HepG2 (cell line): Measurements from ENCODE around the gene NPHP3. TPM values are rescaled to one million over a fixed set of nuclear protein-coding genes. Genes with fewer than 3 reads are reported as not detected.
A peak's percentile ranks its signal among the peaks of the same experiment; 100 is the strongest.

ENCODE experiments used
- AKAP8 ChIP-seq: sonication (generic); formaldehyde crosslinking; IDR thresholded peaks from 2 replicates; pipeline ENCODE4 v1.5.1; 2020; ENCODE audit warnings: mild to moderate bottlenecking, missing genetic modification reagents
- ARID5B ChIP-seq: IDR thresholded peaks from 2 replicates; pipeline ENCODE4 v1.4.0; 2020; ENCODE audit warnings: mild to moderate bottlenecking, missing genetic modification reagents
- CEBPZ ChIP-seq: IDR thresholded peaks from 2 replicates; pipeline ENCODE4 v1.6.1; 2012; ENCODE audit warnings: low read length, improper control_type of control experiment
- EEA1 ChIP-seq: sonication (generic); formaldehyde crosslinking; IDR thresholded peaks from 2 replicates; pipeline ENCODE4 v1.5.1; 2020; ENCODE audit warnings: mild to moderate bottlenecking, missing genetic modification reagents, borderline replicate concordance
- GPN1 ChIP-seq: sonication (generic); formaldehyde crosslinking; IDR thresholded peaks from 2 replicates; pipeline ENCODE4 v1.5.1; 2020; ENCODE audit warnings: missing genetic modification reagents, borderline replicate concordance
- MEIS2 ChIP-seq: sonication (generic); formaldehyde crosslinking; IDR thresholded peaks from 2 replicates; pipeline ENCODE4 v1.9.0; 2021; ENCODE audit warnings: mild to moderate bottlenecking, missing genetic modification reagents
- POGZ ChIP-seq: sonication (generic); formaldehyde crosslinking; IDR thresholded peaks from 2 replicates; pipeline ENCODE4 v1.4.0; 2020; ENCODE audit warnings: mild to moderate bottlenecking, missing genetic modification reagents
- POLR2G ChIP-seq: fragments of 200-400 bp; formaldehyde crosslinking; IDR thresholded peaks from 2 replicates; pipeline ENCODE4 v1.6.1; 2018; ENCODE audit warnings: mild to moderate bottlenecking, low read depth, low read length, moderate library complexity
- REPIN1 ChIP-seq: sonication (generic); formaldehyde crosslinking; IDR thresholded peaks from 2 replicates; pipeline ENCODE4 v1.8.0; 2022; ENCODE audit warnings: missing genetic modification reagents, low read depth, mild to moderate bottlenecking, borderline replicate concordance
- TGIF2 ChIP-seq: IDR thresholded peaks from 2 replicates; pipeline ENCODE4 v1.6.1; 2016; ENCODE audit warnings: control low read depth, missing compliant biosample characterization
- ZBTB43 ChIP-seq: sonication (generic); formaldehyde crosslinking; conservative IDR thresholded peaks from 2 replicates; pipeline ENCODE4 v1.4.0; 2020; ENCODE audit warnings: missing genetic modification reagents
- ZMYM2 ChIP-seq: sonication (generic); formaldehyde crosslinking; IDR thresholded peaks from 2 replicates; pipeline ENCODE4 v1.8.0; 2022; ENCODE audit warnings: mild to moderate bottlenecking, missing genetic modification reagents
- ZNF24 ChIP-seq: fragments of 450-650 bp; IDR thresholded peaks from 2 replicates; pipeline ENCODE4 v1.6.1; 2017; ENCODE audit warnings: antibody characterized with exemption, mild to moderate bottlenecking
- ZNF280B ChIP-seq: sonication (generic); formaldehyde crosslinking; IDR thresholded peaks from 2 replicates; pipeline ENCODE4 v1.5.0; 2020; ENCODE audit warnings: missing genetic modification reagents, mild to moderate bottlenecking, borderline replicate concordance
- ZNF772 ChIP-seq: sonication (generic); formaldehyde crosslinking; IDR thresholded peaks from 2 replicates; pipeline ENCODE4 v1.5.0; 2020; ENCODE audit warnings: mild to moderate bottlenecking, missing genetic modification reagents
- ZNF878 ChIP-seq: sonication (generic); formaldehyde crosslinking; IDR thresholded peaks from 2 replicates; pipeline ENCODE4 v1.8.1; 2023; ENCODE audit warnings: mild to moderate bottlenecking, missing genetic modification reagents, moderate library complexity
- ZSCAN22 ChIP-seq: sonication (generic); formaldehyde crosslinking; IDR thresholded peaks from 2 replicates; pipeline ENCODE4 v1.4.0; 2020; ENCODE audit warnings: mild to moderate bottlenecking, missing genetic modification reagents
- ZSCAN5A ChIP-seq: sonication (generic); formaldehyde crosslinking; IDR thresholded peaks from 2 replicates; pipeline ENCODE4 v1.8.0; 2022; ENCODE audit warnings: mild to moderate bottlenecking, missing genetic modification reagents, borderline replicate concordance
- polyA plus RNA-seq, 8 experiments: library from polyadenylated mRNA; depleted of rRNA in 3 of 8; stranded (reverse) in 7 of 8; unstranded in 1 of 8; fragments of >200 nt; fragmentation: Illumina TruSeq in 4 of 8; extraction: Trizol in 4 of 8; gene quantifications; 2 replicates each; pipeline versions ENCODE4 v1.2.1 to v1.2.3, GENCODE V29; 2011 to 2016; ENCODE audit warnings: low read depth in 4 of 8, missing spikeins in 1 of 8, mixed read lengths in 1 of 8; ENCODE audit not compliant: insufficient read depth in 1 of 8
- total RNA-seq, 5 experiments: library from RNA; depleted of rRNA; stranded (reverse); fragments of >200 nt; fragmentation: Illumina TruSeq; extraction: Trizol; gene quantifications; 2 replicates each; pipeline ENCODE4 v1.2.3, GENCODE V29; 2016; ENCODE audit warnings: low read depth in 1 of 5

Gene NPHP3
- total and polyA plus RNA-seq, 2 of the 13 experiments (the other 11 are each of a cell fraction or from before 2014, with no cell fraction given), result 11.0 to 20.2 TPM

GRCh38 chr3:132721479-132722164, 587 bp downstream of the NPHP3 start (continued):
- TF ChIP-seq ZBTB43 (CRISPR knock-in tag), result no peak
- no peak for TF ChIP-seq ARID5B (CRISPR knock-in tag)
- no peak for TF ChIP-seq GPN1 (CRISPR knock-in tag)
- TF ChIP-seq ZMYM2 (CRISPR knock-in tag), result no peak
- no peak for TF ChIP-seq ZNF772 (CRISPR knock-in tag)
- TF ChIP-seq MEIS2 (CRISPR knock-in tag), result no peak
- 0 out of 2 replicates have a peak, but pooled peaks have one; percentile 18 for TF ChIP-seq AKAP8
- TF ChIP-seq CEBPZ, result no peak
- TF ChIP-seq ZSCAN22 (CRISPR knock-in tag), result no peak
- no peak for TF ChIP-seq ZNF24
- peak; percentile 50; the same call in 1 of the 2 replicates for TF ChIP-seq EEA1 (CRISPR knock-in tag)
- no peak for TF ChIP-seq ZNF280B (CRISPR knock-in tag)
- TF ChIP-seq ZSCAN5A (CRISPR knock-in tag), result 0 out of 2 replicates have a peak, but pooled peaks have one; percentile 34
- TF ChIP-seq POLR2G, result no peak
- no peak for TF ChIP-seq ZNF878 (CRISPR knock-in tag)
- TF ChIP-seq REPIN1 (CRISPR knock-in tag), result peak; percentile 68; the same call in 1 of the 2 replicates
- TF ChIP-seq TGIF2 (CRISPR knock-in tag), result peak; percentile 76
- TF ChIP-seq POGZ, result no peak
